Adrenal gland (tissue), 5 donors: Measurements from ENCODE around the gene ANKRD6.

Experiments
- CTCF ChIP-seq, 6 experiments: fragments of 450-650 bp in 4 of 6; fragments of 200-600 bp in 2 of 6; sonication (generic) in 1 of 6; IDR thresholded peaks; 1 replicate in 5 of 6; 2 replicates in 1 of 6; pipeline versions ENCODE4 v1.5.1 to v1.8.0; 2016 to 2021; ENCODE audit warnings: antibody characterized with exemption in 6 of 6, mild to moderate bottlenecking in 2 of 6, moderate library complexity in 1 of 6
- POLR2A ChIP-seq, 2 donors: fragments of 450-650 bp; IDR thresholded peaks; one replicate each; pipeline ENCODE4 v1.6.1; 2017; ENCODE audit warnings: antibody characterized with exemption in 2 of 2, mild to moderate bottlenecking in 2 of 2, moderate library complexity in 1 of 2
- donor health status: DM: no; HTN: no; CAD: no.

GRCh38 chr6:89591745-89592144 is 158.8 kb downstream of the ANKRD6 start:
- TF ChIP-seq CTCF (IDR thresholded peaks at IDR 0.05) (no peak), POLR2A (IDR thresholded peaks at IDR 0.05) (no peak)
